HEK293 (cell line): Measurements from ENCODE around the gene ZNF337.
A peak's percentile ranks its signal among the peaks of the same experiment; 100 is the strongest.

Experiments used
- IKZF3 ChIP-seq: fragments of 450-650 bp; IDR thresholded peaks from 2 replicates; pipeline ENCODE4 v1.5.0; 2018; ENCODE audit warnings: missing biosample characterization, mild to moderate bottlenecking, missing genetic modification characterization, moderate library complexity
- OVOL3 ChIP-seq: fragments of 450-650 bp; formaldehyde crosslinking; IDR thresholded peaks from 2 replicates; pipeline ENCODE4 v1.5.1; 2016; ENCODE audit warnings: missing biosample characterization, missing genetic modification characterization
- PATZ1 ChIP-seq: fragments of 450-650 bp; formaldehyde crosslinking; IDR thresholded peaks from 2 replicates; pipeline ENCODE4 v1.5.1; 2016; ENCODE audit warnings: missing biosample characterization, missing genetic modification characterization
- REPIN1 ChIP-seq: fragments of 450-650 bp; formaldehyde crosslinking; IDR thresholded peaks from 2 replicates; pipeline ENCODE4 v1.5.1; 2017; ENCODE audit warnings: missing biosample characterization, missing genetic modification characterization, low read depth
- SALL2 ChIP-seq: fragments of 450-650 bp; formaldehyde crosslinking; IDR thresholded peaks from 2 replicates; pipeline ENCODE4 v1.5.0; 2017; ENCODE audit warnings: missing biosample characterization, mild to moderate bottlenecking, missing genetic modification characterization, borderline replicate concordance
- SCRT1 ChIP-seq: fragments of 450-650 bp; formaldehyde crosslinking; IDR thresholded peaks from 2 replicates; pipeline ENCODE4 v1.5.1; 2016; ENCODE audit warnings: missing biosample characterization, missing genetic modification characterization, borderline replicate concordance
- SETDB1 ChIP-seq: IDR thresholded peaks from one replicate; pipeline ENCODE4 v1.6.1; 2017; ENCODE audit warnings: mild to moderate bottlenecking, low read length, moderate library complexity, mixed read lengths; ENCODE audit not compliant: insufficient read length
- SP7 ChIP-seq: fragments of 450-650 bp; formaldehyde crosslinking; IDR thresholded peaks from 2 replicates; pipeline ENCODE4 v1.5.1; 2016; ENCODE audit warnings: missing biosample characterization, missing genetic modification characterization
- TCF7L2 ChIP-seq: IDR thresholded peaks from 2 replicates; pipeline ENCODE4 v1.6.1; 2011; ENCODE audit warnings: low read depth, mild to moderate bottlenecking, inconsistent platforms, low read length, moderate library complexity, borderline replicate concordance
- ZBTB26 ChIP-seq: fragments of 450-650 bp; formaldehyde crosslinking; optimal IDR thresholded peaks from 2 replicates; pipeline ENCODE3; 2016; ENCODE audit warnings: missing biosample characterization, mild to moderate bottlenecking, missing genetic modification characterization
- ZBTB6 ChIP-seq: fragments of 450-650 bp; formaldehyde crosslinking; IDR thresholded peaks from 2 replicates; pipeline ENCODE4 v1.5.1; 2017; ENCODE audit warnings: missing biosample characterization, missing genetic modification characterization
- ZIC2 ChIP-seq: fragments of 450-650 bp; formaldehyde crosslinking; IDR thresholded peaks from 2 replicates; pipeline ENCODE4 v1.5.1; 2016; ENCODE audit warnings: missing biosample characterization, missing genetic modification characterization
- ZNF19 ChIP-seq: fragments of 450-650 bp; formaldehyde crosslinking; IDR thresholded peaks from 2 replicates; pipeline ENCODE4; 2016; ENCODE audit warnings: missing biosample characterization, missing genetic modification characterization, low read depth
- ZNF221 ChIP-seq: fragments of 450-650 bp; formaldehyde crosslinking; IDR thresholded peaks from 2 replicates; pipeline ENCODE4 v1.5.1; 2017; ENCODE audit warnings: missing biosample characterization, missing genetic modification characterization, borderline replicate concordance
- ZNF223 ChIP-seq: fragments of 450-650 bp; formaldehyde crosslinking; IDR thresholded peaks from 2 replicates; pipeline ENCODE4 v1.5.1; 2016; ENCODE audit warnings: missing biosample characterization, missing genetic modification characterization
- ZNF24 ChIP-seq: fragments of 450-650 bp; formaldehyde crosslinking; IDR thresholded peaks from 2 replicates; pipeline ENCODE4 v1.5.1; 2016; ENCODE audit warnings: missing biosample characterization, missing genetic modification characterization
- ZNF280D ChIP-seq: fragments of 450-650 bp; formaldehyde crosslinking; IDR thresholded peaks from 2 replicates; pipeline ENCODE4 v1.5.1; 2016; ENCODE audit warnings: missing biosample characterization, missing genetic modification characterization
- ZNF391 ChIP-seq: fragments of 450-650 bp; formaldehyde crosslinking; IDR thresholded peaks from 2 replicates; pipeline ENCODE4 v1.5.1; 2016; ENCODE audit warnings: low read depth, missing biosample characterization, missing genetic modification characterization, borderline replicate concordance
- ZNF510 ChIP-seq: fragments of 450-650 bp; formaldehyde crosslinking; IDR thresholded peaks from 2 replicates; pipeline ENCODE4 v1.5.1; 2018; ENCODE audit warnings: mild to moderate bottlenecking, missing genetic modification characterization, missing biosample characterization; ENCODE audit not compliant: insufficient replicate concordance
- ZNF514 ChIP-seq: fragments of 450-650 bp; formaldehyde crosslinking; IDR thresholded peaks from 2 replicates; pipeline ENCODE4 v1.5.1; 2016; ENCODE audit warnings: missing biosample characterization, missing genetic modification characterization
- ZNF518A ChIP-seq: fragments of 450-650 bp; formaldehyde crosslinking; conservative IDR thresholded peaks from 2 replicates; pipeline ENCODE4 v1.5.1; 2016; ENCODE audit warnings: low read depth, missing biosample characterization, missing genetic modification characterization
- ZNF580 ChIP-seq: fragments of 450-650 bp; formaldehyde crosslinking; IDR thresholded peaks from 2 replicates; pipeline ENCODE4 v1.5.1; 2016; ENCODE audit warnings: missing biosample characterization, missing genetic modification characterization
- ZNF624 ChIP-seq: fragments of 450-650 bp; formaldehyde crosslinking; IDR thresholded peaks from 2 replicates; pipeline ENCODE4 v1.5.1; 2017; ENCODE audit warnings: missing biosample characterization, missing genetic modification characterization
- ZNF626 ChIP-seq: fragments of 450-650 bp; sonication (Bioruptor Pico); formaldehyde crosslinking; IDR thresholded peaks from 2 replicates; pipeline ENCODE4 v1.5.1; 2018; ENCODE audit warnings: missing biosample characterization, missing genetic modification characterization, inconsistent platforms
- ZNF660 ChIP-seq: fragments of 450-650 bp; IDR thresholded peaks from 2 replicates; pipeline ENCODE4 v1.5.1; 2018; ENCODE audit warnings: missing biosample characterization, mild to moderate bottlenecking, missing genetic modification characterization
- ZNF670 ChIP-seq: fragments of 450-650 bp; formaldehyde crosslinking; IDR thresholded peaks from 2 replicates; pipeline ENCODE4 v1.5.1; 2016; ENCODE audit warnings: missing biosample characterization, missing genetic modification characterization, low read depth

The ZNF337 gene

GRCh38 chr20:25696371-25697131 lies at the start of gene ZNF337 (continued):
- TF ChIP-seq ZNF580 (no peak), OVOL3 (tag by site-specific recombination) (no peak), TCF7L2 (no peak), ZNF24 (tag by site-specific recombination) (peak; percentile 56), ZBTB26 (tag by site-specific recombination) (peak; percentile 99), SALL2 (tag by site-specific recombination) (no peak), REPIN1 (0 out of 2 replicates have a peak, but pooled peaks have one; percentile 57), SP7 (tag by site-specific recombination) (peak; percentile 77), ZIC2 (tag by site-specific recombination) (peak; percentile 69), ZNF391 (tag by site-specific recombination) (peak; percentile 43), ZNF626 (tag by site-specific recombination) (no peak), ZNF518A (tag by site-specific recombination) (peak; percentile 53), ZNF280D (tag by site-specific recombination) (no peak), ZNF19 (no peak), ZBTB6 (tag by site-specific recombination) (no peak), ZNF510 (tag by site-specific recombination) (no peak), PATZ1 (tag by site-specific recombination) (peak; percentile 5; the same call in 1 of the 2 replicates), ZNF624 (tag by site-specific recombination) (no peak), IKZF3 (tag by site-specific recombination) (peak; percentile 54; the same call in 1 of the 2 replicates), SCRT1 (tag by site-specific recombination) (no peak), SETDB1 (no peak), ZNF660 (tag by site-specific recombination) (no peak; the same call in 1 of the 2 replicates), ZNF223 (no peak), ZNF670 (tag by site-specific recombination) (no peak), ZNF221 (no peak), ZNF514 (tag by site-specific recombination) (no peak)
